ENCODE data around the gene COL4A4. TPM values are rescaled to one million over a fixed set of nuclear protein-coding genes. Genes with fewer than 3 reads are reported as not detected.

COL4A4 gene
- total and polyA plus RNA-seq, 2 experiments from 2014 or later = 1.3 to 3.1 TPM

DNA sequence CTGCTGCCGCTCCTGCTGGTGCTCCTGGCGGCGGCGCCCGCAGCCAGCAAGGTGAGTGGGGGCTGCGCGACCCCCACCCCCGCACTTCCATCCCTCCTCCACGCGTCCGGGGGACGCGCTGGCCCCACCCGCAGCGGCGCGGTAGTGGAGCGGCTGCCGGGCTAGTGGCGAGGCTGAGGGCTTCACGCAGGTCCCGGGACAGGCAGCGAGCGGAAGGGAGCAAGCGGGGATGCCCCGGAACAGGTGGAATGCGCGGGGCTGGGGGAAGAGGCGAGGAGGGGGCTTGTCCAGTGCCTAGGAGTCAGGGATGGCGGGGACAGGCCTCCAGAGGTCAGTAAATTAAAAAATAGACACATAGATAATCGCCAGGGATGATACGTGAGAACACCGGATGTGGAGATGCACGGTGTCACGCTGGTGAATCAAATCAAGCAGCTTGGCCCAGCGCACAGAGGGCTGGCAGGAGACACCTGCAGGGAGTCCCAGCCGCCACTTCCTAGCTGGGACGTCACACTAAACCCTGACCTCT is 822 bp upstream of the COL4A4 start:
- H3K36me3 ChIP-seq (ENCODE audit: insufficient read depth) = no peaks in the 10 kb centered on the region; the same call in 1 of the 2 replicates
- H3K4me3 Mint-ChIP-seq = peak overlapping the region; percentile 80
- no peaks in the 10 kb centered on the region for H3K36me3 Mint-ChIP-seq (ENCODE audit: low read depth)
- no peak for TF ChIP-seq JUNB (IDR thresholded peaks at IDR 0.05; ENCODE audit: unreplicated experiment)
- TF ChIP-seq, protein P1, sequence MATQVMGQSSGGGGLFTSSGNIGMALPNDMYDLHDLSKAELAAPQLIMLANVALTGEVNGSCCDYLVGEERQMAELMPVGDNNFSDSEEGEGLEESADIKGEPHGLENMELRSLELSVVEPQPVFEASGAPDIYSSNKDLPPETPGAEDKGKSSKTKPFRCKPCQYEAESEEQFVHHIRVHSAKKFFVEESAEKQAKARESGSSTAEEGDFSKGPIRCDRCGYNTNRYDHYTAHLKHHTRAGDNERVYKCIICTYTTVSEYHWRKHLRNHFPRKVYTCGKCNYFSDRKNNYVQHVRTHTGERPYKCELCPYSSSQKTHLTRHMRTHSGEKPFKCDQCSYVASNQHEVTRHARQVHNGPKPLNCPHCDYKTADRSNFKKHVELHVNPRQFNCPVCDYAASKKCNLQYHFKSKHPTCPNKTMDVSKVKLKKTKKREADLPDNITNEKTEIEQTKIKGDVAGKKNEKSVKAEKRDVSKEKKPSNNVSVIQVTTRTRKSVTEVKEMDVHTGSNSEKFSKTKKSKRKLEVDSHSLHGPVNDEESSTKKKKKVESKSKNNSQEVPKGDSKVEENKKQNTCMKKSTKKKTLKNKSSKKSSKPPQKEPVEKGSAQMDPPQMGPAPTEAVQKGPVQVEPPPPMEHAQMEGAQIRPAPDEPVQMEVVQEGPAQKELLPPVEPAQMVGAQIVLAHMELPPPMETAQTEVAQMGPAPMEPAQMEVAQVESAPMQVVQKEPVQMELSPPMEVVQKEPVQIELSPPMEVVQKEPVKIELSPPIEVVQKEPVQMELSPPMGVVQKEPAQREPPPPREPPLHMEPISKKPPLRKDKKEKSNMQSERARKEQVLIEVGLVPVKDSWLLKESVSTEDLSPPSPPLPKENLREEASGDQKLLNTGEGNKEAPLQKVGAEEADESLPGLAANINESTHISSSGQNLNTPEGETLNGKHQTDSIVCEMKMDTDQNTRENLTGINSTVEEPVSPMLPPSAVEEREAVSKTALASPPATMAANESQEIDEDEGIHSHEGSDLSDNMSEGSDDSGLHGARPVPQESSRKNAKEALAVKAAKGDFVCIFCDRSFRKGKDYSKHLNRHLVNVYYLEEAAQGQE (IDR thresholded peaks at IDR 0.05; ENCODE audit: unreplicated experiment) = no peak
- no peak for TF ChIP-seq EZH2 (IDR thresholded peaks at IDR 0.05; ENCODE audit: low read depth, unreplicated experiment)
- no peak for TF ChIP-seq ZNF331 (CRISPR knock-in tag; IDR thresholded peaks at IDR 0.05; ENCODE audit: low read depth)
- TF ChIP-seq ZNF462 (CRISPR knock-in tag; IDR thresholded peaks at IDR 0.05) = no peak
- peaks cover 17% of the 10 kb centered on the region for H3K4me1 ChIP-seq (ENCODE audit: insufficient read depth)
- peaks cover 29% of the 10 kb centered on the region for H3K27me3 ChIP-seq (ENCODE audit: insufficient read depth)
- peaks cover 15% of the 10 kb centered on the region for H3K4me1 Mint-ChIP-seq
- H3K27ac Mint-ChIP-seq = no peak overlapping the region
- peaks cover 21% of the 10 kb centered on the region for H3K27me3 Mint-ChIP-seq (ENCODE audit: insufficient read depth, low read depth, poor library complexity)
- H2AFZ ChIP-seq = peak overlapping the region; percentile 92
- peak; percentile 65 for ATAC-seq
- H3K27ac ChIP-seq (ENCODE audit: low read depth) = no peak overlapping the region
- H3K4me2 ChIP-seq = peak overlapping the region; percentile 90
- H3F3A ChIP-seq (replicated peaks; ENCODE audit: low read depth) = no peaks in the 10 kb centered on the region
- H3K79me2 ChIP-seq (replicated peaks; ENCODE audit: insufficient read depth) = no peaks in the 10 kb centered on the region
- no peaks in the 10 kb centered on the region for H4K20me1 ChIP-seq (replicated peaks; ENCODE audit: insufficient read depth)
- H3K9me3 Mint-ChIP-seq = no peaks in the 10 kb centered on the region
- DNase-seq (ENCODE audit: low spot score) = peak; percentile 53
- H3K9me2 ChIP-seq (ENCODE audit: insufficient read depth) = no peaks in the 10 kb centered on the region
- peak overlapping the region; percentile 78 for H3K4me3 ChIP-seq
